Measurements from ENCODE around the gene FGF7. TPM values are rescaled to one million over a fixed set of nuclear protein-coding genes. Genes with fewer than 3 reads are reported as not detected.
"Not testable (repeated sequence)": the region's sequence is repeated elsewhere in the genome, so short reads cannot be mapped to it uniquely, and the experiment has no call there.

FGF7 gene
- total RNA-seq, 1 donor from 2014 or later: 44.2 TPM

GRCh38 chr15:49495993-49496753 is 73.1 kb downstream of the FGF7 start:
- DNase-seq: no peak

DNA sequence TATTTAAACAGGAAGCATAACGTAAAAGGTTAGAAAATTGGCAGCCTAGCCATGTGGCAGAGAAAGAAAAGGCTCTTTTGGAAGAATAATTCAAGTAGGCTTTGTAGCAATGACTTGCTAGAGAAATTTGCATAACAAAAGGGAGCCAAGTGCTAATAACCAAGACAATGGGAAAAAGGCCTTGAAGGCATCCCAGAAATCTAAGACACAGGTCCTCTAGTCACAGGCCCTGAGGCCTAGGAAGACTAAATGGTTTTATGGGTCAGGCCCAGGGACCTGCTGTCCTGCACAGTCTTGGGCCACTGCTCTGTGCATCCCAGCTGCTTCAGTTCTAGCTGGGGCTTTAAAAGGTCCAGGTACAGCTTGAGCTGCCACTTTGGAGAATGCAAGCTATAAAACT is 78.5 kb downstream of the FGF7 start:
- DNase-seq: no peak

- DNase-seq: no peak
Measured at GRCh38 chr15:49506341-49506740, 83.3 kb downstream of the FGF7 start.

DNA sequence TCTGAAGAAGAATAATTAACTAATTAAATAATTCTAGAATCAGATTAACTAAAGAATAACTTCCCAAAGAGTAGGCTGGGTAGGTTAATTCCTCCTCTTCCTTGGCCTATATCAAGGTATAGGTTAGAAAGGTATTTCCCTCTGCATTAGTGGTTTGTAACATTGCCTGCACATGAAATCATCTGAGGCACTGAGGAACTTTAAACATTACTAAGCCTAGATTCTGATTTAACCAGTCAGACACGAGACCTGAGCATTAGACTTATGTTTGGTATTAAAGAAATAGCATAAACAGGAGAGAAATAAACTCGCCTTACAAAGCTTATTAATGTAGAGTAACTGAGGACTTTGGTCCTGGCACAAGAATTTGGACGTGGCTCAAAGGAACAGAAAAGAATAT is 84.2 kb downstream of the FGF7 start:
- DNase-seq: no peak

DNA sequence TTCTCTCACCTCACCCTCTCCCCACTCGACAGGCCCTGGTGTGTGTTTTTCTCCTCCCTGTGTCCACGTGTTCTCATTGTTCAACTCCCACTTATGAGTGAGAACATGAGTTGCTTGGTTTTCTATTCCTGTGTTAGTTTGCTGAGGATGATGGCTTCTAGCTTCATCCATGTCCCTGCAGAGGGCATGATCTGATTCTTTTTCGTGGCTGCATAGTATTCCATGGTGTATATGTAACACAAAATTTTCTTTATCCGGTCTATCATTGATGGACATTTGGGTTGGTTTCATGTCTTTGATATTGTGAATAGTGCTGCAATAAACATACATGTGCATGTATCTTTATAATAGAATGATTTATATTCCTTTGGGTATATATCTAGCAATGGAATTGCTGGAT is 89.7 kb downstream of the FGF7 start:
- not testable (repeated sequence) for DNase-seq

GRCh38 chr15:49521802-49522201 is 98.8 kb downstream of the FGF7 start:
- no peak for DNase-seq

- no peak for DNase-seq
Measured at GRCh38 chr15:49528289-49528688, 105.2 kb downstream of the FGF7 start.

DNA sequence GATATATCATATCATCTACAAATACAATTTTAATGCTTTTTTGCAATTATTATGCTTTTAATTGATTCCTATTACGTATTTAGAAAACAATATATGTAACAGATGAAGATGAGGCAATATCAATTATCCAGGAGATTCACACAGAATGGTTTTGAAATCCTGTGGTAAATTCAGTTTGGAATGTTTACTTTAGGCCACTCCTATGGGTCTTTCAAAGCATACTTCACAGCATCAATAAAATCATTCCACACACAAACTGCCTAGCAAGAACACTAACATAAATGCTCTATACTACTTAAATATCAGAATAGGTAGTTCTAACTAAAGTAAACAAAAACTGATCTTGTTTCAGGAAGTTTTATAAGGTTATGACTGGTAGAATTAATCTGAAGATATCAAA is 107.0 kb downstream of the FGF7 start:
- no peak for DNase-seq

Other genes with a start within 250 kb of the FGF7 start
- gene FAM227B, start 197.6 kb downstream of the FGF7 start, total RNA-seq: 4.7 TPM
- gene DTWD1, start 197.8 kb downstream of the FGF7 start, total RNA-seq: 54.6 TPM

All from skin of body (tissue), 2 donors.